HG03571 (cell line): Measurements from ENCODE around the gene ASB13.
"Not testable (repeated sequence)": the region's sequence is repeated elsewhere in the genome, so short reads cannot be mapped to it uniquely, and the experiment has no call there.

Source experiments
- ATAC-seq: cut with Tn5 transposase; IDR thresholded peaks from one replicate; pipeline ENCODE4 v1.9.1; 2021; ENCODE audit not compliant: unreplicated experiment

The ASB13 gene

DNA sequence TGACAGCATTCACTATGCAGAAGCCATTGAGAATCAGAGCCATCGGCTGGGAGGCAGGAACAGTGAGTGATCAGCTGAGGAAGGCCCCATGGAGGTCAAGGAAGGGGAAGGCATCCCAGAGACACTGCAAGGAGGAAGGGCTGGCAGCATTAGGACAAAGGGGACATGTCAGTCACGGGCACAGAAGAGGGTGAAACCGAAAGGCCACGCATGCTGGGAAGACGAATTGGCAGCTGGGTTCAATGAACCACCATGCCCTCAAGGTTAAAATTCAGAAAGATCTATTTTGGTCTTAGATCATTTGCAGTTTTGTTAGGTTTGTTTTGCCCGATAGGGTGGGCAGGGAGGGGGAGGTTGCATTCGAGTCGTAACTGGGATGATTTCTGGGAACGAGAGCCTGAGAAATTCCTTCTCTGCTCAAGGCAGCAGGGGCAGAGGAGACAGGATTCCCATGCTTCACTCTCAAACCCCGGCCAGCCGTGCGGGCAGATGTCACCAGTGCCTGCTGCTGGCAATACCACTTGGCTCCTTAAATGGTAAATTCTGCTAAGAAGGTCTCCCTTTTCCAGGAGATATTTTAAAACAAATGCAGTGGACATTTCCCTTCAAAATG lies 57.7 kb downstream of the ASB13 start:
- no peak for ATAC-seq

DNA sequence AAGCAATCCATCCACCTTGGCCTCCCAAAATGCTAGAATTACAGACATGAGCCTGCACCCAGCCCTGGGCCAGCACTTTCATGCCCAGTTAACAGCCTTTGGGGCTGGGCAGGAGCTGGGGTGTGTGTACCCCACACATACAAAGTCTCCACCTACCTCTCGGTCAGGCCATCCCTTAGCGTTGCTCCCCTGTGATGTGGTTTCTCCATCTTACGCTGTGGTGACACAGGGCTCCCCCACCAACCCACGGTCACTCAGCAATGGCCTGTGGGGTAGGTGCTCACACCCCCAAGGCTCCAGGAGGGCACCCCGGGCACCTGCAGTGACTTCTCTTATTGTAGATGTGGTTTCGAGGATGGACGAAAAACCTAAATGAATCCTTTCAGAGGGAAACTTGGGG lies 58.8 kb downstream of the ASB13 start:
- no peak for ATAC-seq

DNA sequence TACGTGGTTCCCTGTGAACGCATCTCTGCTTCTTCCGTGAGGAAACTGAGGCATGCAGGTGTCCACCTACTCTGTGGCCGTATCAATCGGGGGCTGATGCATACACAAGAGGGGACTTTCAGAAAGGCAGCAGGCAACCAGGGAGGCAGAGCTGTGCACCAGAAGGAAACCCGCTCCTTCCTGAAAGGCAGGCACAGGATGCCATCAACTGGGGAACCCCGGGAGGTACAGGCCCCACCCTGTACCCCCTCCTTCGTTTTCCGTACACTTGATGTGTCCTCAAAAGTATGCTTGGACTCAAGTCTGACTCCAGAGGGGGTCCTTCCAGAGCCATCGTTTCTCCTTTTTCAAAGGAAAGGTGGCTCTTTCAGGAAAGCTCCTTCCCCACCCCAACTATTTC lies 59.5 kb downstream of the ASB13 start:
- ATAC-seq, result no peak

DNA sequence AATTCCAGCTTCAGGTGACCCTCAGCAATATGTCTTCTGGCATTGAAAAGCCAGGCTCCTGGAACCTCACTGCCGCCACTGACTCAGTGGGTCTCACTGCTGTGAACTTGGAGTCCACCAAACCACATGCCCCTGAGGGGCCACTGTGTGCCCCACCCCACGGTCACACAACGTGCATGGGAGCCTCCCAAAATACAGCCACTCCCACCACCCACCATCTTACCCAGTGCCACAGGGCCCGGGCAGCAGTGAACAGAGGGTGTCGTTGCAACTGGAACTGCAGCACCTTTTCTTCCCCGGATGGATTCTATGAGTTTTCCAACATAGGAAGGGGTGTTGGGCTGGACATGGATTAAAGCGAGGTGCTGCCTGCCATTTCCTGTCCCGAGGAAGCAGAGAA lies 60.1 kb downstream of the ASB13 start:
- no peak for ATAC-seq

DNA sequence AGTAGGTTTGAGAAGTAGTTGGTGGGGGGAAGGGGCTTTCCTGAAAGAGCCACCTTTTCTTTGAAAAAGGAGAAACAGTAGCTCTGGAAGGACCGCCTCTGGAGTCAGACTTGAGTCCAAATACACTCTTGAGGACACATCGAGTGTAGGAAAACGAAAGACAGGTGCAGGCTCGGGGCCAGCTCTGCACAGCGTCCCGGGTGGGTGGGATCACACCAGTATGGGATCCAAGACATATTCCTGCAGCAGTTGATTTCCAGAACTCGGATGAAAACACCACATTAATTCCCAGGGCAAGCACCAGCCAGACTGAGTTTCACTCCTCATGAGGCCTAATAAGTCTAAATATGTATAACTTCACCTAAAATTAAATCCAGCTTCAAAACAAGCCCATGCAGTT lies 61.4 kb downstream of the ASB13 start:
- no peak for ATAC-seq

DNA sequence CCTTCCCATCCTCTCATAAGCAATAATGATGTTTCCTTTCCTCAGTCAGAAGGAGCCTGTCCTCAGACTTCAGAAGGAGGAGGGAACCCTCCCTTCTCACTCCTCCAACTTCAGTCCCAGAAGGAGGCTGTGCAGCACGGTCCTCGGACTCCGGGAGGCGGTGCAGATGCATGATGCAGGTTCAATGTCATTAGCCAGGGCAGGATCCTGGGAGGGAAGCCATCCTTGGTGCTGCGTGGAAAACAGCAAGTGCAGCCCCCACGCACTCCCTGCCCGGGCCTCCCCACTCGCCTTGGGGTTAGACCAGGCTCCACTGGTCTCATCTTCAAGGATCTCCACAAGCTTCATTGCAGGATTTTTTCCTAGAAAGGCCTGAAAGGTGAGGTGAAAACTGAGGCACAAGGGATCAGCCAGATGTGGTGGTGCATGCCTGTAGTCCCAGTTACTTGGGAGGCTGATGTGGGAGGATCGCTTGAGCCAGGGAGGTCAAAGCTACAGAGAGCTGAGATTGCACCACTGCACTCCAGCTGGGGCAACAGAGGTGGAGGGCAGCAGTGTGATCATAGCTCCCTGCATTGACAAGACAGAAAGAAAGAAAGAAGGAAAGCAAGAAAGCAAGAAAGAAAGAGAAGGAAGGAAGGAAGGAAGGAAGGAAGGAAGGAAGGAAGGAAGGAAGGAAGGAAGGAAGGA lies 62.0 kb downstream of the ASB13 start:
- no peak for ATAC-seq

DNA sequence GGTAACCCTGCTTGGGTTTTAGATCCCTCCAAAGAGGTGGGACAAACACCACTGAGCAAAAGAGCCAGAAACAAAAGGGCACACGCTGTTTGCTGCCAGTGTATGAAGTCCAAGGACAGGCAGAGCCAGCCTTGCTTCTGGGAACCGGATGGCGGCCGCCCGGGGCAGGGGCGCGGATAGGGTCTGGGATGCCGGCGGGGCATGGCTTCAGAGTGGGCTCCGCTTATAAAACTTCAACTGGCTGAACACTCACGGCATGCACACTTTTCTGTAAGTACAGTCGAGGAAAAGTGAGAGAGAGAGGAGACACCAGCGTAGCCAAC lies 62.6 kb downstream of the ASB13 start:
- ATAC-seq, result no peak

DNA sequence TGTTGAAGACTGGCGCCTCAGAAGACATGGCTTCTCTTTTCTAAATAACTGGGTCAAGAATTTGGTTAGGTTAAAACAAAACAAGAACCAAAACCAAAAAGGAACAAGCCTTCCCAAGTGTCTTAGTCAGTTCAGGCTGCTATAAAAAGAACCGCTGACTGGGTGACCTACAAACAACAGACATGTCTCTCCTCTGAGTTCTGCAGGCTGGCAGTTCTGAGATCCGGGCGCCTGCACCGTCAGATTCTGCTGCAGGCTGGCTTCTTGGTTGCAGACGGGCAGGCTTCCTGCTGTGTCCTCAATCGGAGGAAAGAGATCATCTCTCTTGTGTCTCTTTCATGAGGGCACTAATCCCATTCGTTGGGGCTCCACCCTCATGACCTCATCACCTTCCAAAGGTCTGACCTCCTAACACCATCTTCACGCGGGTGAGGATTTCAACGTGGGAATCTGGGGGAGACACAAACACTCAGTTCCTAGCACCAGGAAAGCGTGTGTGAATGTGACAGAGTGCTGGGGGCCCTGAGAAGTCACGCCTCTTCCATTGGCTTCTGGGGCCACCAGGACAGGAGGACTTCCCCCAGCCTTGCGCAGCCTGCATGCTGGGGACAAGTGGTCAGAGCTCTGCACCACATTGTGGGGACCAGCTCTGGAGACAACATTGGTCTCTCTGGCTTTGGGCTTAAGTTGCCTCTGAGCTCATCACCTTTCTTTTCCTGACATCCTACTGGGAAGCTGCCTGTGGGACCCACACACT lies 63.1 kb downstream of the ASB13 start:
- no peak for ATAC-seq

DNA sequence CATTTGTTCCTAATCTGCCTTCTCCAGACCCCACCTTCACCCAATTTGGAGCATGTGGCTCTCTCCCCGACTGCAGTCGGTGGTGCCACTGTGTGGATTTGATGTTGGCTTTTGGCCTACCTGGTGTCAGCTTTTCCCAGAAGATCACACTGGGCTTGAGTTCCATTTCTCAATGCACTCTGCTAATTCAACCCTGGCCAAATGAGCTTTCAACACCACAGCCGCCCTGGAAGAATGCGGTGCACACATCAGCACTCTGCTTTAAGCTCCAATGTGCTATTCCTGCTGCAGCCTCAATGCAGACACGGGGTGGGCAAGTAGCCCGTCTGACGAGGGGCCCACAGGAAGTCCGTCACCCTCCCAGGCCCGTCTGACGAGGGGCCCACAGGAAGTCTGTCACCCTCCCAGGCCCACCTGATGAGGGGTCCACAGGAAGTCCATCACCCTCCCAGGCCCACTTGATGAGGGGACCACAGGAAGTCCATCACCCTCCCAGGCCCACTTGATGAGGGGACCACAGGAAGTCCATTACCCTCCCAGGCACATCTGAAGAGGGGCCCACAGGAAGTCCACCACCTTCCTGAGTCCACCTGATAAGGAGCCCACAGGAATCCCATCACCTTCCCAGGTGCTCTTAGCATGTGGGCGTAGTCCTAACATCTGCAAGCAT lies 64.4 kb downstream of the ASB13 start:
- no peak for ATAC-seq

DNA sequence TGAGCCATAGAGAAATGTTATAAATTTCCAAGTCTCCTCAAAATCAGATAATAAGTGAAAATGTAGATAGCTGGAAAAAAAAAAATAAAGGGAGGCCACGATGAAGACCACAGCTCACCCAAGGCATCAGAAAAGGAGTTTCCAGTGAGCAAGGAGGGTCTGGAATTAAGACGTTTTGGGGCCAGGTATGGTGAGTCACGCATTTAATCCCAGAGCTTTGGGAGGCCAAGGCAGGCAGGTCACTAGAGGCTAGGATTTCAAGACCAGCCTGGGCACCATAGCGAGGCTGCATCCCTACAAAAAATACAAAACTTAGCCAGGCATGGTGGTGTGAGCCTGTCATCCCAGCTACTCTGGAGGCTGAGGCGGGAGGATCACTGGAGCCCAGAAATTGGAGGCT lies 65.5 kb downstream of the ASB13 start:
- ATAC-seq, result no peak

DNA sequence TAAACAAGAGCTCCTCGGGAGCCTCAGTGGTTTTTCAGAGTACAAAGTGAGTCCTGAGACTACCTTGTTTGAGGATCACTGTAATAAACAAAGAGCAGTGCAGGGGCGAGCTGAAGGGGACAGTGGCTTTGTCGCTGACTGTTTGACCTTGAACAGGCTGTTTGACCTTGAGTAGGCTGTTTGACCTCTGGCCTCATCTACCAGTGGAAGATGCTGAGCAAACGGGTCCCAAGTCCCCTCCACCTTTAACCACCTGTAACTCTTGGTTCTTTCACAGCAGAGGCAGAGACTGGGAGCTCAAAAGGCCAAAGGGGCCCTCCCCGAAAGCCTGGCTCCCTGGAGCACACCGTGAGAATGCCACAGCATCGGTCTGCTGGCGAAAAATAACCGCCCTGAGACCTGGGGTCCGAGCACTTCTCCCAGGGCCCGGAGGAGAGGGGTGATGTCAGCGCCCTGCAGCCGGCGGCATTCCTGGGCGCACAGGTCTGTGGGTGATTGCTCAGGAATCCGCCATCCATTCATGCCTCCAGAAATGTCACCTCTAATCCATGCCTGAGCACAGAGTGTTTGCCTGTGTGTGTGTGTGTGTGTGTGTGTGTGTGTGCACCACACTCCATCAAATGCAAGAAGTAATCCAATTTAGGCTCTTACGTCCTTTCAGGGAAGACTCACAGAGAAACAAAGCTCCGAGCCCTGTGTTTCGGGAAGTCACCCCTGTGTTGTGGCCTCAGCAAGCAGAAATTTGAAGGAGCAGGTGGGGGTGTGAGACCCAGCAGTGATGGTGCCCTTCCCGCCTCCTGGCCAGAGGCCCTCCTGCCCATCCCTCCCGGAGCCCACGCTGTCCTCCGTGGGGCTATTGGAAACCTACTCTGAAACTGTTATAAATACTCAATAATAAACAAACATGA lies 66.5 kb downstream of the ASB13 start:
- ATAC-seq, result no peak

DNA sequence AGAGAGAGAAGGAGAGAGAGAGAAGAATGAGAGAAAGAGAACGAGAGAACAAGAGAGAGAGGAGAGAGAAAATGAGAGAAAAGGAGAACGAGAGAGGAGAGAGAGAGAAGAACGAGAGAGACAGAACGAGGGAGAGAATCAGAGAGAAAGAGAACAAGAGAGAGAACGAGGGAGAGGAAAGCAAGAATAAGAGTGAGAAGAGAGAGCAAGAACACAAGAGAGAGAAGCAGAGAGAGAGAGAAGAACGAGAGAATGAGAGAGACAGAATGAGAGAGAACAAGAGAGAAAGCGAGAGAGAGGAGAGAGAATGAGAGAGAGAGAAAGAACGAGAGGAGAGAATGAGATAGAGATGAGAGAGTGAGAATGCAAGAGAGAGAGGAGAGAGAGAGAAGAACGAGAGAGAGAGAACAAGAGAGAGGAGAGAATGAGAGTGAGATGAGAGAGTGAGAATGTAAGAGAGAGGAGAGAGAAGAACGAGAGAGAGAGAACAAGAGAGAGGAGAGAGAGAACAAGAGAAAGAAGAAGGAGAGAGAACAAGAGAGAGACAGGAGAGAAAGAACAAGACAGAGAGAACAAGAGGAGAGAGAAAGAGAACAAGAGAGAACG lies 68.2 kb downstream of the ASB13 start:
- ATAC-seq, result no peak

DNA sequence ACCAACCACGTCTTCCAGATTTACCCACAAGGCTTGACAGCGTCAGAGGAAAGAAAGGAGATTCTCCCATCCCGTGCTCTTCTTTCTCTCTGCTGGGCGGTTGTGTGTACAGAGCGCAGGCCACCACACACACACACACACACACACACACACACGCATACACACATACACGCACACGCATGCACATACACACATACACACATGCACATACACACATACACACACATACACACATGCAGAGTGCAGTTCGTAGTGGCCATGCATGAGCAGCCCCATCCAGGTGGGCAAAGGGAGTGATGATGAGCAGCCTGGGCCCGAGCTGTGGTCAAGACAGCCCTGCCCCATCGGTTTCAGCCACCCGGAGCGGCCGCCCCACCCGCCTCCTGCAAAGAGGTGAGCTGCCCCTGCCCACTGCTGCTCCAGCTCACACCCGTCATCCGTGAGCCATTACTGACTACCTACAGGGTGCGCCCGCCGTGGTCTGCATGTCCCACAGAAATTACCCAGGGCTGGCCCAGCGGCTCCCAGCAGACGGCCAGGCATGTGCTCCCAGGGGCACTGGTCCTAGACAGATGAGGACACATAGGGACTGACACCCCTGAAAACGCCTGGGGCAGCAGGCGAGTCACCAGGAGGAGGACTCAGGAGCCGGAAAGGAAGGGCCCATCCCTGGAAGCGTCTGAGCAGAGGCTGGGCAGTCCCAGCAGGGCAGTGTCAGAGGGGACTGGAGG lies 69.6 kb downstream of the ASB13 start:
- ATAC-seq, result no peak

DNA sequence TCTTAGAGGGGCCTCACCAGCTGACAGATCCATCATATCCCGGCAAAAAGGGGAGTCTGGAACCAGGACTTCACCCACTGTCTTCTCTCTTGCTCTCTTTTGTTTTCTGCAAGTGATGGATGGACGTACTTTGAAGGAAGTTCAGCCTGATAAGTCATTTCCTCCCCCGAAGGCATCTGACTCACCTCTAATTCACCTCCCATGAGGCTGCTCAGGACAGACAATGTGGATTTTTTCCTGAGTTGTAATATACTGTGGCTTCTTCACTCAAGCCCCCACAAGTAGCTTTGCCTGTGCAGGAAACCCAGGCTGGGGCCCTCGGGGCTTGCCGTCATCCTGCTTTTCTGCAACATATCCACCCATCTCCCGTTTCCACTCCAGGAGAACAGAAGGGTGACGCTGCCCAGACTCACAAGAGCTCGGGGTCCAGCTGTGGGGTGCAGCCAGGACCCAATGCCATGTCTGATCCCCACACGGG lies 70.4 kb downstream of the ASB13 start:
- no peak for ATAC-seq

DNA sequence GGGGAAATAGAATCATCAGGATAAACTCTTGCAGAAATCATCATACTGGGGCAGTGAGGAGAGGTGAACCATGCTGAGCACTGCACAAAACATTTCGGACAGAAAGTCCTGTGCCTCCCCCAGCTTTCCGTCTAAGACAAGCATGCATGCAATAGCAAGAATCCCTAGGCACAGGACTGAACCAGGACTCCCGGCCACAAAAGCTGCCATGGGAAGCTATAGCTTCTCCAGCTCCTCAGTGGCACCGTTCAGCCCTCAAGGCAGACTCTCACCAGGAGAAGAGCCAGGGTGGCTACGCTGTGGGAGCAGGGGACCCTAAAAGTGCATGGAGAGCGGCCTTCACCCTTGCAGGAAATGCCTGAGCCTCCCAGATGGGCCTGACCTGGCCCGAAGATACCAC lies 70.8 kb downstream of the ASB13 start:
- ATAC-seq, result no peak

DNA sequence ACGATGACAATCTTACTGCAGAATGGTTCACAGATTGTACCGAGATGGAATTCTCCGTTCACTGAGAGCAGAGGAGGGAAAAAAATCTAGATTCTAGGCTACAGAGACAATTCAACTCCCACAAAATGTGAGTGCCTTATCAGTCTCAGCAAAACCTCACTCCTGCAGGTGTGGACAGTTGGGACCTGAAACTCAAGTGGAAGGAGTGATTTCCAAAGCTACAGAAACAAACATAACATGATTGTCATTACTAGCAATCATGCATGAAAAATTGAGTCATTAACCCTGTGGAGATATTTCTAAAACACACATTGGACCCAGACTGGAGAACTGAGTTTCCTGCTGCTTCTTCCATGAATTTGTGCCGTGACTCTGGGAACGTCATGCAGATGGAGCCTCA lies 71.3 kb downstream of the ASB13 start:
- no peak for ATAC-seq

DNA sequence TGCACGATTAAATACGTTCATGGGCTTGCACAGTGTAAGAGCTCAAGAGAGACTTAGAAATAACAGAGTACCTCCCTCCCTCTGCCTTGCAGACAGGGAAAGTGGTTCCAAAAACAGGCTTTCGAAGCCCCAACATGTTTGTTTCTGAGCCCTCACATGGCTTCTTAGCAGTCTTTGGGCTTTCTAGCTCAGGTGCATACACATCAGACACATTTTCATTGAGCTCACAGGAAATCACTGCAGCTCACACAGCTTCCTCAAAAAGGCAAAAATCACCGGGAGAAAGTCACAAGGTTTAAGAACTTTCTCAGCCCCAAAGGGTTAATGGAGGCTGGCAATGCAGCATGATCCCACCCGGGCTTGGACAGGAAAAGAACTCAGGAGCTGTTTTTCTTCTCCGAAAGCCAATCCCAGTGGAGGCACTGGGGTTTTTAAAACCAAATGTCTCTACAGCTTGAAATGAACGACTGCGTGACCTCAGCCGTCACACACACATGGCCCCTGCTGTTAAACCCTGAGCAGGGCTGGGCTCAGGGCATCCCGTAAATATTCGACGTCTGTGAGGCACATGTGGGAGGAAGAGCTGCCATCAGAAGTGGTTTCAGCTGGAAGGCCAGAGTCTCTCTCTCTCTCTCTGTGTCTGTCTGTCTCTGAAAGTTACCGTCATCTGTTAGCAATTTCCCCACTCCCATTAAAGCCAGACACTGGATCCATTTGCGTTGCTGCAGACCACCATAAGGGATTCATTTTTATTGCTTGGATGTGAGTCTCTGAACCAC lies 71.9 kb downstream of the ASB13 start:
- ATAC-seq, result no peak

DNA sequence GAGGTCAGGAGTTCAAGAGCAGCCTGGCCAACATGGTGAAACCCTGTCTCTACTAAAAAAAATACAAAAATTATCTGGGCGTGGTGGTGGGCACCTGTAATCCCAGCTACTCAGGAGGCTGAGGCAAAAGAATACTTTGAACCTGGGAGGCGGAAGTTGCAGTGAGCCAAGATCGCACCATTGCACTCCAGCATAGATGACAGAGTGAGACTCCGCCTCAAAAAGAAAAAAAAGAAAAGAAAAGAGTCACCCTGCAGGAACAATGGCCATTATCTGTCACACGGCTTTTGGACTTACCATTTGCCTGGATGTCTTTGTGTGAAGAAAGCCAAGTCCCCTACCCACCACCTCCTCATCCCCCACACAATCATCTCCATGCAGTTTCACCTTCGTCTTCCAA lies 73.0 kb downstream of the ASB13 start:
- not testable (repeated sequence) for ATAC-seq

DNA sequence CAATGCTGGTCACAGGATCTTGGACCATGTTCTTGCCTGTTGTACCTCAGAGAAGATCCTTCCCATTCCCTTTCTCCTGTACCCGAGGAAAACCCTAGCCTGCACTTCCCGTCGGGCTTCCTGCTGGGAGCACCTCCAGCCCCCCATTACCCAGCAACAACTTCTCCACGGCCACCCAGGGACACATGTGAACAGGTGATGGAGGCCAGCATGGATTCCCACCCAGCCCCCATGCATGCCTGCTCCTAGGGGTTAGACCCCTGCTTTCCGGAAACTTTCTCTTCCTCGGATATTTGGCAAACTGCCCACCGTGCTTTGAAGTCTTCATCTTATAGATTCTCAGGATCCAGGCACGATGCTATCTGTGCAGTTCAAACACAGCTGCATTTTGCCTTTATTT lies 74.3 kb downstream of the ASB13 start:
- ATAC-seq, result no peak
